Natural killer cell (primary cell): ENCODE measurements around the gene CHCHD10. TPM values are rescaled to one million over a fixed set of nuclear protein-coding genes. Genes with fewer than 3 reads are reported as not detected.

Source experiments
- ATAC-seq, 3 donors: fragments of 150-1000 bp in 2 of 3; fragments of 200-7000 bp in 1 of 3; cut with Tn5 transposase; 1 replicate in 1 of 3; 2 replicates in 2 of 3; pipeline ENCODE4 v1.10.0; 2021; ENCODE audit warnings: mild to moderate bottlenecking in 2 of 3, moderate library complexity in 2 of 3
- DNase-seq, 2 donors: peaks; one replicate each; pipeline versions ENCODE4 v3.0.0 to v3.0.0-alpha.2; 2013 to 2021; ENCODE audit warnings: mixed read lengths in 1 of 2
- H3K27ac ChIP-seq: one replicate; pipeline ENCODE4 v1.5.1; 2013; ENCODE audit warnings: mild to moderate bottlenecking, low read length
- H3K27me3 ChIP-seq: one replicate; pipeline ENCODE4 v1.6.1; 2013; ENCODE audit warnings: low read length; ENCODE audit not compliant: control insufficient read depth, insufficient read depth
- H3K36me3 ChIP-seq: one replicate; pipeline ENCODE4 v1.6.1; 2013; ENCODE audit warnings: low read length; ENCODE audit not compliant: control insufficient read depth, insufficient read depth
- H3K4me1 ChIP-seq: one replicate; pipeline ENCODE4 v1.6.1; 2013; ENCODE audit warnings: low read length; ENCODE audit not compliant: control insufficient read depth, insufficient read depth
- H3K4me3 ChIP-seq: one replicate; pipeline ENCODE4 v1.5.1; 2013; ENCODE audit warnings: low read length
- H3K9me3 ChIP-seq: one replicate; pipeline ENCODE4 v1.6.1; 2013; ENCODE audit warnings: low read length; ENCODE audit not compliant: control insufficient read depth, insufficient read depth
- H3K27ac Mint-ChIP-seq, 2 donors: one replicate each; pipeline ENCODE4 v1.8.0; 2022; ENCODE audit warnings: mild to moderate bottlenecking in 2 of 2, mixed read lengths in 2 of 2, moderate library complexity in 1 of 2
- H3K27me3 Mint-ChIP-seq, 2 donors: one replicate each; pipeline ENCODE4 v1.8.0; 2022; ENCODE audit warnings: low read depth in 2 of 2, mixed read lengths in 2 of 2
- H3K36me3 Mint-ChIP-seq: one replicate; pipeline ENCODE4 v1.8.0; 2022; ENCODE audit warnings: mixed read lengths
- H3K4me1 Mint-ChIP-seq, 2 donors: one replicate each; pipeline ENCODE4 v1.8.0; 2022; ENCODE audit warnings: mixed read lengths in 2 of 2
- H3K4me3 Mint-ChIP-seq: one replicate; pipeline ENCODE4 v1.8.0; 2022; ENCODE audit warnings: mild to moderate bottlenecking, moderate library complexity, mixed read lengths
- H3K9me3 Mint-ChIP-seq, 2 donors: one replicate each; pipeline ENCODE4 v1.8.0; 2022; ENCODE audit warnings: mixed read lengths in 2 of 2
- WGBS: methylation state at CpG from one replicate; pipeline ENCODE4 v1.1.7; 2013; ENCODE audit warnings: missing lambda C conversion rate; ENCODE audit not compliant: insufficient coverage; 5-methylcytosine and 5-hydroxymethylcytosine counted together
- intact Hi-C: fragments of 100-400 bp; cut with micrococcal nuclease; formaldehyde crosslinking; loops from one replicate; pipeline ENCODE4 v1.14.2; 2022
- total RNA-seq, 4 donors: library from RNA; stranded (reverse); fragments of 120-200 nt in 1 of 4; gene quantifications; one replicate each; pipeline versions ENCODE4 v1.2.3 to v1.2.4, GENCODE V29; 2013 to 2022
- TF ChIP-seq, protein P1 (sequence below): fragments of 200-600 bp; IDR thresholded peaks from one replicate; pipeline ENCODE4 v1.8.0; 2022; ENCODE audit warnings: antibody characterized with exemption

The CHCHD10 gene
- total RNA-seq, 3 donors from 2014 or later (not counting 1 experiment from before 2014, with no cell fraction given), result 9.3 to 22.5 (median 13.8) TPM

DNA sequence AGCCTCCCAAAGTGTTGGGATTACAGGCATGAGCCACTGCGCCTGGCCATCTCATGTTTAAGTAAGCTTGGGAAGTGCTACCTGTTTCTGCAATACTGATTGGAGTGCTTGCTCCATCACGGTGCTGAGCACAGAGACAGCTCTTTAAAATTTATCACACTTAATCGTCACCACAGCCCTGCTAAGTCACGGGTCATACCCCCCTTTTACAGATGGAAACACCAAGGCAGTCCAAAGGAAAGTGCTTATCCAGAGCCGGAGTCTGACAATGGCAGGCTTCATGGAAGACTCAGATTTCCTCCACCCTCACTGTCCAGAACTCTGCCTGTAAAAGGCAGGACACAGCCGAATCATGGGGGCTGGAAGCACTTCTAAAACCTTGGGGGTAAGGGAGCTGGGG lies 7.7 kb downstream of the CHCHD10 start:
- Mint-ChIP-seq H3K36me3 (no peaks in the 10 kb centered on the region), H3K9me3 (no peaks in the 10 kb centered on the region), H3K27me3 (no peaks in the 10 kb centered on the region), H3K4me1 (peaks cover 6 to 19% of the 10 kb centered on the region in 2 donors), H3K4me3 (no peak overlapping the region), H3K27ac (no peak overlapping the region)
- no peaks in the 10 kb centered on the region for H3K36me3 ChIP-seq
- H3K9me3 ChIP-seq, result no peaks in the 10 kb centered on the region
- H3K4me3 ChIP-seq, result no peak overlapping the region
- ATAC-seq (no peak), DNase-seq (no peak)
- TF ChIP-seq, protein P1, sequence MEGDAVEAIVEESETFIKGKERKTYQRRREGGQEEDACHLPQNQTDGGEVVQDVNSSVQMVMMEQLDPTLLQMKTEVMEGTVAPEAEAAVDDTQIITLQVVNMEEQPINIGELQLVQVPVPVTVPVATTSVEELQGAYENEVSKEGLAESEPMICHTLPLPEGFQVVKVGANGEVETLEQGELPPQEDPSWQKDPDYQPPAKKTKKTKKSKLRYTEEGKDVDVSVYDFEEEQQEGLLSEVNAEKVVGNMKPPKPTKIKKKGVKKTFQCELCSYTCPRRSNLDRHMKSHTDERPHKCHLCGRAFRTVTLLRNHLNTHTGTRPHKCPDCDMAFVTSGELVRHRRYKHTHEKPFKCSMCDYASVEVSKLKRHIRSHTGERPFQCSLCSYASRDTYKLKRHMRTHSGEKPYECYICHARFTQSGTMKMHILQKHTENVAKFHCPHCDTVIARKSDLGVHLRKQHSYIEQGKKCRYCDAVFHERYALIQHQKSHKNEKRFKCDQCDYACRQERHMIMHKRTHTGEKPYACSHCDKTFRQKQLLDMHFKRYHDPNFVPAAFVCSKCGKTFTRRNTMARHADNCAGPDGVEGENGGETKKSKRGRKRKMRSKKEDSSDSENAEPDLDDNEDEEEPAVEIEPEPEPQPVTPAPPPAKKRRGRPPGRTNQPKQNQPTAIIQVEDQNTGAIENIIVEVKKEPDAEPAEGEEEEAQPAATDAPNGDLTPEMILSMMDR, result no peak
- 90% methylated on average over 6 of the region's 6 CpGs for WGBS
- intact Hi-C loops, result no loop called here
- H3K27me3 ChIP-seq, result no peaks in the 10 kb centered on the region
- H3K27ac ChIP-seq, result no peak overlapping the region
- H3K4me1 ChIP-seq, result peaks cover 26% of the 10 kb centered on the region

DNA sequence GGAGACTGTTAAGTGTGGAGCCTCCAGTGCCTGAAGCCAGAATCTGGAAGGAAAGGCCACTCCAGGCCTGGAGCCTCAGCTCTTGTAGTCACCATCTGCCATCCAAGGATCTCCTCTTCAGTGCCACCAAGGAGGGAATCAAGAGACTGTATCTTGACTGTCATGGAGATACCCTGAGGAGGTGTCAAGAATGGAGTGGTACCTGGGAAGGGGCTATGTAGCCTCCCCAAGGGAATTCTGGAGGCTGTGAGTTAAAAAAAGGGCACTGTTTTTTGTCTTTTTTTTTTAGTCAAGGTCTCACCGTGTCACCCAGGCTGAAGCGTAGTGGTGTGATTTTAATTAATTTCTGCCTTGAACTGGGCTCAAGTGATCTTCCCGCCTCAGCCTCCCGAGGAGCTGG lies 8.2 kb downstream of the CHCHD10 start:
- ATAC-seq, result no peak

DNA sequence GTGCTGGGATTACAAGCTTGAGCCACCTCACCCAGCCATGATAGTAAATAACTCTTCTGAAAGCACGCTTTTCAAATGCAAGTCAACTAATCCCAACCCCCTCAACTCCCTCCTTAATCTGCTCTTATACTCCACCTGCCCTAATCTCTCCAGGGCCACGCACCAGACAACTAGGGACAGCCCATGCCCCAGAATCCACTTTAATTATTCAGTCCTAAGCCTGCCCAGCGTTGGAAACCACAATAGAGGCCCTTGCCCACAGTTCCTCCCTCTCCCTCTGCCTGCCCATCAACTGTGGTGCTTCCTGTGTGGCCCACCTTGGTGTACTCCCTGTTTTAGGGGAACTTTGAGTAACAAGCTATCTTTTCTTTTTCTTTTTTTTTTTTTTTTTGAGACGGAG lies 10.9 kb downstream of the CHCHD10 start:
- peaks cover 0 to 4% of the 10 kb centered on the region in 2 donors for H3K4me1 Mint-ChIP-seq
- H3K9me3 ChIP-seq, result no peaks in the 10 kb centered on the region
- H3K27ac Mint-ChIP-seq, result no peak overlapping the region
- H3K36me3 Mint-ChIP-seq, result no peaks in the 10 kb centered on the region
- no peaks in the 10 kb centered on the region for H3K36me3 ChIP-seq
- no peaks in the 10 kb centered on the region for H3K9me3 Mint-ChIP-seq
- WGBS, result 24% methylated on average over 4 of the region's 4 CpGs
- H3K4me1 ChIP-seq, result peaks cover 10% of the 10 kb centered on the region
- TF ChIP-seq, protein P1, result no peak
- no peak for ATAC-seq
- no peak for DNase-seq
- intact Hi-C loops, result no loop called here
- H3K4me3 ChIP-seq, result no peak overlapping the region
- no peaks in the 10 kb centered on the region for H3K27me3 ChIP-seq
- no peaks in the 10 kb centered on the region for H3K27me3 Mint-ChIP-seq
- no peak overlapping the region for H3K27ac ChIP-seq
- H3K4me3 Mint-ChIP-seq, result no peak overlapping the region

More for the DNA sequence above, 8.2 kb downstream of the CHCHD10 start:
- intact Hi-C loops, result no loop called here
- no peaks in the 10 kb centered on the region for H3K9me3 Mint-ChIP-seq
- H3K4me3 ChIP-seq, result no peak overlapping the region
- no peaks in the 10 kb centered on the region for H3K27me3 Mint-ChIP-seq
- H3K9me3 ChIP-seq, result no peaks in the 10 kb centered on the region
- H3K36me3 Mint-ChIP-seq, result no peaks in the 10 kb centered on the region
- WGBS, result 94% methylated on average over 4 of the region's 4 CpGs
- TF ChIP-seq, protein P1, result no peak
- H3K4me1 ChIP-seq, result peaks cover 21% of the 10 kb centered on the region
- DNase-seq, result no peak
- peaks cover 5 to 17% of the 10 kb centered on the region in 2 donors for H3K4me1 Mint-ChIP-seq
- H3K27ac ChIP-seq, result no peak overlapping the region
- no peaks in the 10 kb centered on the region for H3K36me3 ChIP-seq
- H3K4me3 Mint-ChIP-seq, result no peak overlapping the region
- no peak overlapping the region for H3K27ac Mint-ChIP-seq
- H3K27me3 ChIP-seq, result no peaks in the 10 kb centered on the region

DNA sequence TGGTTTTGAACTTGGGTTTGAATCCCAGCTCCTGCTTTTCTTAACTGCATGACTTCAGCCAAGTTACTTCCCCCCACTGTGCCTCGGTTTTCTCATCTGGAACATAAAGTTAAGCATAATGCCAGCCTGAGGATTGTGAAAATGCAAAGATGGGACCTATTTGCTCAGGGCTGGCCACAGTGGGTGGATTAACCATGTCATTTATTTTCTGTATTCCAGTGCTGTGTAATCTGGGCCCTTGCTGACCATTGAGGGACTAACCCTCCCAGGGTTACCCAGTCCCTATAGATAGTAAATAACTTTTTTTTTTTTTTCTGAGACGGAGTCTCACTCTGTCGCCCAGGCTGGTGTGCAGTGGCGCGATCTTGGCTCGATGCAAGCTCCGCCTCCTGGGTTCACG lies 12.1 kb downstream of the CHCHD10 start:
- WGBS, result 88% methylated on average over 7 of the region's 8 CpGs
- Mint-ChIP-seq H3K36me3 (no peaks in the 10 kb centered on the region), H3K4me3 (no peak overlapping the region), H3K27ac (no peak overlapping the region), H3K4me1 (peaks cover 1 to 6% of the 10 kb centered on the region in 2 donors), H3K27me3 (no peaks in the 10 kb centered on the region), H3K9me3 (no peaks in the 10 kb centered on the region)
- Histone ChIP-seq H3K4me1 (peaks cover 16% of the 10 kb centered on the region), H3K4me3 (no peak overlapping the region), H3K9me3 (no peaks in the 10 kb centered on the region), H3K27me3 (no peaks in the 10 kb centered on the region), H3K27ac (no peak overlapping the region), H3K36me3 (no peaks in the 10 kb centered on the region)
- no peak for ATAC-seq
- no peak for DNase-seq
- TF ChIP-seq, protein P1, result no peak
- intact Hi-C loops, result no loop called here
